ENCODE measurements around the gene MON1B.
"Not testable (repeated sequence)": the region's sequence is repeated elsewhere in the genome, so short reads cannot be mapped to it uniquely, and the experiment has no call there.

MON1B gene

GRCh38 chr16:77190478-77191258 is at the start of gene MON1B:
MON1B (plus strand) TSS chr16:77191190; CDS start chr16:77191486, 296 bp downstream.
- peak; percentile 99 for FAIRE-seq
- peak; percentile 99 for DNase-seq (ENCODE audit: insufficient read length, low spot score)

- no peak for FAIRE-seq
- no peak for DNase-seq (ENCODE audit: insufficient read length, low spot score)
Observed at GRCh38 chr16:77143364-77143763, 47.6 kb upstream of the MON1B start.

GRCh38 chr16:77148121-77148520 is 42.9 kb upstream of the MON1B start:
- FAIRE-seq: no peak

GRCh38 chr16:77157346-77158058 is 33.5 kb upstream of the MON1B start:
- FAIRE-seq: no peak
- no peak for DNase-seq (ENCODE audit: insufficient read length, low spot score)

More at GRCh38 chr16:77148121-77148520, 42.9 kb upstream of the MON1B start:
- no peak for DNase-seq (ENCODE audit: insufficient read length, low spot score)

- DNase-seq (ENCODE audit: insufficient read length, low spot score) (no peak), FAIRE-seq (no peak)
Observed at GRCh38 chr16:77158293-77158692, 32.7 kb upstream of the MON1B start.

- FAIRE-seq (no peak), DNase-seq (ENCODE audit: insufficient read length, low spot score) (no peak)
Observed at GRCh38 chr16:77165006-77165405, 26.0 kb upstream of the MON1B start.

GRCh38 chr16:77165536-77166236 is 25.3 kb upstream of the MON1B start:
- FAIRE-seq: not testable (repeated sequence)

GRCh38 chr16:77166726-77167125 is 24.3 kb upstream of the MON1B start:
- FAIRE-seq (no peak), DNase-seq (ENCODE audit: insufficient read length, low spot score) (no peak)

More at GRCh38 chr16:77165536-77166236, 25.3 kb upstream of the MON1B start:
- not testable (repeated sequence) for DNase-seq (ENCODE audit: insufficient read length, low spot score)

GRCh38 chr16:77168901-77169300 is 22.1 kb upstream of the MON1B start:
- no peak for FAIRE-seq

GRCh38 chr16:77169650-77170236 is 21.2 kb upstream of the MON1B start:
- DNase-seq (ENCODE audit: insufficient read length, low spot score): no peak
- FAIRE-seq: no peak

More at GRCh38 chr16:77168901-77169300, 22.1 kb upstream of the MON1B start:
- no peak for DNase-seq (ENCODE audit: insufficient read length, low spot score)

- no peak for DNase-seq (ENCODE audit: insufficient read length, low spot score)
Observed at GRCh38 chr16:77170805-77171204, 20.2 kb upstream of the MON1B start.

GRCh38 chr16:77171745-77172635 is 19.0 kb upstream of the MON1B start:
- DNase-seq (ENCODE audit: insufficient read length, low spot score) (peak; percentile 60), FAIRE-seq (no peak)

More at GRCh38 chr16:77170805-77171204, 20.2 kb upstream of the MON1B start:
- FAIRE-seq: no peak

GRCh38 chr16:77172951-77173350 is 18.0 kb upstream of the MON1B start:
- DNase-seq (ENCODE audit: insufficient read length, low spot score): no peak
- no peak for FAIRE-seq

- FAIRE-seq (no peak), DNase-seq (ENCODE audit: insufficient read length, low spot score) (no peak)
Observed at GRCh38 chr16:77183137-77183536, 7.9 kb upstream of the MON1B start.

GRCh38 chr16:77186298-77186697 is 4.7 kb upstream of the MON1B start:
- DNase-seq (ENCODE audit: insufficient read length, low spot score); FAIRE-seq: not testable (repeated sequence)

GRCh38 chr16:77190190-77190477 is 856 bp upstream of the MON1B start:
- FAIRE-seq (no peak), DNase-seq (ENCODE audit: insufficient read length, low spot score) (no peak)

GRCh38 chr16:77191259-77191969 is 424 bp downstream of the MON1B start:
- no peak for FAIRE-seq

GRCh38 chr16:77193377-77193776 is 2.4 kb downstream of the MON1B start:
- no peak for DNase-seq (ENCODE audit: insufficient read length, low spot score)
- FAIRE-seq: no peak

More at GRCh38 chr16:77191259-77191969, 424 bp downstream of the MON1B start:
- no peak for DNase-seq (ENCODE audit: insufficient read length, low spot score)

Measured in HTR-8/SVneo (cell line).